LNCAP (cell line): ENCODE measurements around the gene PARD3B.

Experiments used
- TF ChIP-seq, protein P1 (sequence below): fragments of 450-650 bp; IDR thresholded peaks from 2 replicates; pipeline ENCODE4 v1.5.1; 2017; ENCODE audit warnings: mild to moderate bottlenecking

Gene PARD3B

DNA sequence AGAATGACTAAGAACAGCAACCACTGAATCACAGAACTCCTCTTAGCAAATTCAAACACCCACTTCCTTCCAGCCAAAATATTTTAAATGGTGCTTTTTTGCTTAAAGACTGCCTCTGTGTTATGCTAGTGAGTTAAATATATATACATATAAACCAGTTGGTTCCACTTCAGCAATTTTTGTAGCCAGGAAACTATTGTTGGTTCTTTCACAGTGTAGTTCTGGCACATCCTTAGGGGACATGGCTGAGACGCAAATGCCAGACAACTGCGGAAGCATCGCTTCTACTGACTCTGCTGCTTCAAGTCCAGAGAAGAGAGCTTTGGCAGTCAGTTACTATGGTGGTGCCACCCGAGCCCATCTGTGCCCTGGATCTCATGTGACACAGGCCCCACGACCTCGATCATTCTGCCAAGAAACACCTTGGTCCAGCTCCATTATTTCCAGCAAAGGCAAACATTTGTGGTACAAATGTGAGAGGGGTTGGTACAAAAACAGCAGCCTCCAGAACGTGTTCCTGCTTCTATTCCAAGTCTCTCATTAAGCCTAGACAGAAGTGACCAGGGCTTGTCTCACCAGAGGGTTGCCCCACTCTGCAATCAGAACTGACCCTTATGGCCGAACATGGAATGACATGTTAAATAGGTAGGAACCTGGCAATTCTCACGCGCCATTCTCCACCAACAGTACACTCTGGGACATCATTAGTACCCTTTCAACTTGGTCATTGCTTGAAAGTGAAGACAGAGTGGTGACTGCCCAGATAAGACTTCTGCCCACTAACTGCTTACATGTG is 1019.3 kb downstream of the PARD3B start:
- TF ChIP-seq, protein P1, sequence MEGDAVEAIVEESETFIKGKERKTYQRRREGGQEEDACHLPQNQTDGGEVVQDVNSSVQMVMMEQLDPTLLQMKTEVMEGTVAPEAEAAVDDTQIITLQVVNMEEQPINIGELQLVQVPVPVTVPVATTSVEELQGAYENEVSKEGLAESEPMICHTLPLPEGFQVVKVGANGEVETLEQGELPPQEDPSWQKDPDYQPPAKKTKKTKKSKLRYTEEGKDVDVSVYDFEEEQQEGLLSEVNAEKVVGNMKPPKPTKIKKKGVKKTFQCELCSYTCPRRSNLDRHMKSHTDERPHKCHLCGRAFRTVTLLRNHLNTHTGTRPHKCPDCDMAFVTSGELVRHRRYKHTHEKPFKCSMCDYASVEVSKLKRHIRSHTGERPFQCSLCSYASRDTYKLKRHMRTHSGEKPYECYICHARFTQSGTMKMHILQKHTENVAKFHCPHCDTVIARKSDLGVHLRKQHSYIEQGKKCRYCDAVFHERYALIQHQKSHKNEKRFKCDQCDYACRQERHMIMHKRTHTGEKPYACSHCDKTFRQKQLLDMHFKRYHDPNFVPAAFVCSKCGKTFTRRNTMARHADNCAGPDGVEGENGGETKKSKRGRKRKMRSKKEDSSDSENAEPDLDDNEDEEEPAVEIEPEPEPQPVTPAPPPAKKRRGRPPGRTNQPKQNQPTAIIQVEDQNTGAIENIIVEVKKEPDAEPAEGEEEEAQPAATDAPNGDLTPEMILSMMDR = no peak

DNA sequence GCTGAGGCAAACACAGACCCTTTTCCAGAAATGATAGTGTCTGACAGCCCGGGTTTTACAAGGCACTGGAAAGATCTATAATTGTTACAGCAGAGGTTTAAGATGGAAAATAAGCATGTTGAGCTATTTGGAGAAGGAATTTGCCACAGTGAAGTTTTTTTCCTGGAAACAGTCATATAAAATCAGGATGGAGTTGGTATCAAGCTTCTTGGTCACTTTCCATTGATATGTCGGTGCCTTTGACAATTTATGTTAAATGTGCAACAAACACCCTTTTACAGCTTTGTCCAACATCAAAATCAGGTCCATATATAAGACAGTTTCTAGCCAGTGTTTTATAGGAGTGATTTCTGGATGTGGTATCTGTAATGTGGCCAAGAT is 1019.9 kb downstream of the PARD3B start:
- TF ChIP-seq, protein P1 = no peak

DNA sequence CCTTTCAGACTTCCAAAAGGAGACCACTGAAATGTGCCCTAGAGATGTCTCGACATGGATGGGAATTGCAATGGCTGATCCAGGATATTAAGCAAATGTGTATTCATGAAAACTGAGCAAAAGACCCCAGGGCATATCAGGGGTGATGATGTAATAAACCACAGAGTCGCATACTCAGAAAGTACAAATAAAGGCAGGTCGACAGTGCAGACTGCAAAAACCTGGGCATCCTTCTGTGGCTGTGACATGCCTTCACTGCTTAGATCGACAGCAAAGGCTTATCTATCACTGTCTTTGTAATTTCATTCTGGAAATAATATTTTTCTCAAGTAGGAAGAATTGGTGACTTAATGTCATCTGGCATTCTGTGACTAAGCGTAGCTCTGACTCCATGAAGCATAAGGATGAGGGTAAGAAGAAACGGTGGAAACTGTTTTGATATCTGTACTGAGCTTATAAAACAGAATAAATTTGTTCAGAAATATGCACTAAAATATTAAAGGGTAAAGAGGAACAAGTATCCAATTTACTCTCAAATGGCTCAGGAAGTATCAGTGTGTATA is 1021.4 kb downstream of the PARD3B start:
- TF ChIP-seq, protein P1 = no peak

DNA sequence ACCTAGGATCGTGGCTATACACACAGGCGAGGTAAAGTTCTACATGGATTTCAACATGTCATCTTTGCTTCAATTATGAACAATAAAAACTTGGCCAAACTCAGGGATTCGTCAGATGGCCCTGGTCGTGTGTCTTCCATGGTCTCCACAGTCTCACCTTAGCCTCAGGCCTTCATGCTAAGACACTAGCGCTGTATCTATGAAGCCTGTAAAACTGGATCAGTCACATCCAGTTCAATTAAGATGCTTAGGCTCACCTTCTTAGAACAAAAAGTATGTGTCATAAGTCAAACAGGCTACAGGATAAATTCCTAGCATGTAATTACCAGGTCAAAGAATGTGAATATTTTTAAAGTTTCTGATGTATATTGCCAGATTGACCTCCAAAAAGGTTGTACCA is 1023.3 kb downstream of the PARD3B start:
- TF ChIP-seq, protein P1 = no peak

DNA sequence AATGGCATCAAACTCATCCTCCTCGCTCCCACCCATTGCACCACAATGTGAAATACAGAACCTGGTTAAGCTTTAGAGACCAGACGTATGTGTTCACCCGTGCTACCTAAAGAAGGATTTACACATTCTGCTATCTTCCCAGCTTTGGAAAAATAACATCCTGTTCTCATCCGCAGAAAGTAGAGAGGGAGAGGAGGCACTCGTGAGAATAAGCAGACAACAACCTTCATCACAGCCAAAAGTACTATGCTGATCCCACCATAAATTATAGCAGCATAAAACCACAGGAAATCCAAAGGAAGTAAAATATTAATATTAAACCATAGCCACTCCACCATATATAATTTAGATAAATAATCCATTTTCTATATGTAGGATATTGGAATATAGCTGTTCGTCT is 1025.4 kb downstream of the PARD3B start:
- TF ChIP-seq, protein P1 = no peak

DNA sequence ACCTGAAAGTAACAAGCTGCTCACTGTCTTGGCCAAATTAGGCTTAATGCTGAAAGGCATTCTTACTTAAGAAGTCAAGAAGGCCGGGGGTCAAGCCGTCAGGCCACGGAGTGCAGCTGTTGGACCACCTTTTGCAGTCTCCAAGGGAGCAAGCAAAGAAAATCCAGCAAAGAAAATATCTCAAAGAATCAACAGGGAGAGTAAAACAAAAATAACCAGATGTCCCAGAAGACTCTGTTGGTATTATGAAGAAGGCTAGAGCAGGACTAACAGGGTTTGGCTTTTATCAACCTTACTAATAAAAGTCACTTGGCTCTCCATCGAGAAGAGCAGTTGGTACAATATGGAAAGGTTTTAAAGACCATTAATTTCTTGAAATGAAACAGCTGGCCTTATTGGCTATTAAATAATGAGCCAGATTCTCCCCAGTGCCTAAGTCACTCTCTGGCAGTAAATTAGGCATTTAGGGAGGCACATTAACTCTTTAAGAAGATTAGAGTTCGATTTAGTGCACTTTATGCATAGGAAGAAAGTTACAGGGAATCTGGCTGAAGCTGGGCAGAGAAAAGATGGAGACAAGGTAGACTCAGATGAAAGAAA is 1026.2 kb downstream of the PARD3B start:
- TF ChIP-seq, protein P1 = no peak

DNA sequence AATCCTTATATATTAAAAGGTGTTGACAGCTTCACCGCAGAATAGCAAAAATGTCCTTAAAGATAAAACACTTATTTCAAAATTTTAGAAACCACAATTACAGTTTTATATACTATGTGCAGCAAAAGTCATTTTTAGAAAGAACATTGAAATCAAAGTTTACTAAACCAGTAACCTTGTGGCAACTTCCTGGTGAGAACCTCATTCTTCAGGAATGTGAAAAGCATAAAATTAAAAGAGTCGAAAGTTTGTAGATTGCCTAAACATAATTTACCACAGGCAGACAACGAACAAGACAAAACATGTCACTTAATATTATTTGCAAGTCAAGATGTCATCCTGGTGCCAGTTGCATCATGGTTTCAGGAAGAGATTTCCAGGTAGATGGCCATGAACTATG is 1028.7 kb downstream of the PARD3B start:
- TF ChIP-seq, protein P1 = no peak
